Small intestine (tissue), 7 donors: ENCODE data around the gene LCE2A. TPM values are rescaled to one million over a fixed set of nuclear protein-coding genes. Genes with fewer than 3 reads are reported as not detected.

Experiments
- DNase-seq, 2 donors: peaks; one replicate each; pipeline versions ENCODE4 v3.0.0 to v3.0.0-alpha.2; 2013
- FAIRE-seq: peaks from 2 replicates; lab custom pipeline; 2012; peaks lifted over from hg19 to GRCh38; lab: Jason Lieb, UNC
- H3K27ac ChIP-seq, 3 donors: one replicate each; pipeline ENCODE4 v1.5.1; 2013; ENCODE audit warnings: low read length in 2 of 3, mild to moderate bottlenecking in 2 of 3, control low read depth in 1 of 3, inconsistent platforms in 1 of 3, low read depth in 1 of 3, moderate library complexity in 1 of 3
- H3K27me3 ChIP-seq, 3 donors: one replicate each; pipeline ENCODE4 v1.6.1; 2013; ENCODE audit warnings: low read length in 3 of 3, inconsistent platforms in 1 of 3; ENCODE audit not compliant: control insufficient read depth in 3 of 3, insufficient read depth in 3 of 3
- H3K36me3 ChIP-seq, 3 donors: one replicate each; pipeline ENCODE4 v1.6.1; 2013; ENCODE audit warnings: low read length in 3 of 3, inconsistent platforms in 1 of 3, low read depth in 1 of 3, mild to moderate bottlenecking in 1 of 3, moderate library complexity in 1 of 3; ENCODE audit not compliant: control insufficient read depth in 3 of 3, insufficient read depth in 2 of 3
- H3K4me1 ChIP-seq, 3 donors: one replicate each; pipeline ENCODE4 v1.6.1; 2013; ENCODE audit warnings: low read length in 2 of 3, inconsistent platforms in 1 of 3, low read depth in 1 of 3, mild to moderate bottlenecking in 1 of 3, moderate library complexity in 1 of 3; ENCODE audit not compliant: control insufficient read depth in 3 of 3, insufficient read depth in 2 of 3
- H3K4me3 ChIP-seq, 3 donors: one replicate each; pipeline ENCODE4 v1.5.1; 2013; ENCODE audit warnings: low read length in 3 of 3, control low read depth in 1 of 3, inconsistent platforms in 1 of 3, low read depth in 1 of 3, mild to moderate bottlenecking in 1 of 3, moderate library complexity in 1 of 3
- H3K9me3 ChIP-seq, 2 donors: one replicate each; pipeline ENCODE4 v1.6.1; 2013; ENCODE audit warnings: low read depth in 1 of 2, low read length in 1 of 2; ENCODE audit not compliant: control insufficient read depth in 2 of 2, insufficient read depth in 1 of 2
- WGBS, 3 donors: extraction: QIAGEN DNeasy Blood & Tissue Kit; methylation state at CpG; one replicate each; pipeline ENCODE4 v1.1.7; 2013; 5-methylcytosine and 5-hydroxymethylcytosine counted together
- polyA plus RNA-seq, 4 donors: library from polyadenylated mRNA; stranded (reverse) in 3 of 4; unstranded in 1 of 4; fragments of 200-250 nt in 3 of 4; fragments of 120-200 nt in 1 of 4; gene quantifications; one replicate each; pipeline versions ENCODE4 v1.2.1 to v1.2.3, GENCODE V29; 2013
- donor health status: healthy with polysubstance abuse.
- donor health status: control.
- donor health status: control.
- donor health status: Bipolar disorder and iron deficiency.
- donor health status: healthy.

Gene LCE2A
- polyA plus RNA-seq, 4 donors: 0.16 to 6.8 TPM; not detected in 2

GRCh38 chr1:152745765-152746444, 47.8 kb downstream of the LCE2A start:
- Histone ChIP-seq H3K4me1 (no peaks in the 10 kb centered on the region), H3K4me3 (no peak overlapping the region), H3K9me3 (no peaks in the 10 kb centered on the region), H3K36me3 (no peaks in the 10 kb centered on the region), H3K27ac (no peak overlapping the region), H3K27me3 (peaks cover 0 to 3% (median 0%) of the 10 kb centered on the region in 3 donors)
- FAIRE-seq (no peak), DNase-seq (no peak)
- WGBS, 3 donors: 69 to 75% (median 75%) methylated on average over 6 of the region's 6 CpGs

- DNase-seq: no peak
- FAIRE-seq: no peak
- Histone ChIP-seq H3K27me3 (peaks cover 0 to 6% (median 0%) of the 10 kb centered on the region in 3 donors), H3K27ac (no peak overlapping the region), H3K9me3 (no peaks in the 10 kb centered on the region), H3K36me3 (no peaks in the 10 kb centered on the region), H3K4me3 (no peak overlapping the region), H3K4me1 (no peaks in the 10 kb centered on the region)
- WGBS, 3 donors: 43 to 51% (median 45%) methylated on average over 1 of the region's 1 CpG
Measured at GRCh38 chr1:152747831-152748230, 49.7 kb downstream of the LCE2A start.

Other genes with a start within 250 kb of the LCE2A start
- not detected for gene LCE5A, start 187.5 kb upstream of the LCE2A start, polyA plus RNA-seq
- gene CRCT1, start 183.9 kb upstream of the LCE2A start, polyA plus RNA-seq: under 1 TPM in 1 of 4 donors, not detected in 3; 0.57 TPM
- gene LCE3E, start 131.6 kb upstream of the LCE2A start, polyA plus RNA-seq: not detected
- gene LCE3D, start 117.8 kb upstream of the LCE2A start, polyA plus RNA-seq: under 1 TPM in 1 of 4 donors, not detected in 3; 0.24 TPM
- not detected for gene LCE3C, start 98.1 kb upstream of the LCE2A start, polyA plus RNA-seq
- gene LCE3B, start 84.5 kb upstream of the LCE2A start, polyA plus RNA-seq: not detected
- not detected for gene LCE3A, start 75.2 kb upstream of the LCE2A start, polyA plus RNA-seq
- gene LCE2D, start 35.0 kb upstream of the LCE2A start, polyA plus RNA-seq: not detected
- gene LCE2C, start 23.1 kb upstream of the LCE2A start, polyA plus RNA-seq: not detected
- gene LCE2B, start 12.2 kb upstream of the LCE2A start, polyA plus RNA-seq: not detected
- gene LCE4A, start 9.8 kb downstream of the LCE2A start, polyA plus RNA-seq: not detected
- gene KPRP, start 59.7 kb downstream of the LCE2A start, polyA plus RNA-seq: not detected
- not detected for gene LCE1F, start 76.8 kb downstream of the LCE2A start, polyA plus RNA-seq
- gene LCE1E, start 87.9 kb downstream of the LCE2A start, polyA plus RNA-seq: not detected
- gene LCE1D, start 98.4 kb downstream of the LCE2A start, polyA plus RNA-seq: not detected
- not detected for gene LCE1C, start 108.3 kb downstream of the LCE2A start, polyA plus RNA-seq
- not detected for gene LCE1B, start 113.6 kb downstream of the LCE2A start, polyA plus RNA-seq
- gene LCE1A, start 129.1 kb downstream of the LCE2A start, polyA plus RNA-seq: not detected
- gene LCE6A, start 144.5 kb downstream of the LCE2A start, polyA plus RNA-seq: not detected
- not detected for gene LCE7A, start 161.7 kb downstream of the LCE2A start, polyA plus RNA-seq
- gene SMCP, start 180.0 kb downstream of the LCE2A start, polyA plus RNA-seq: not detected
- gene IVL, start 210.2 kb downstream of the LCE2A start, polyA plus RNA-seq: under 1 TPM in 2 of 4 donors, not detected in 2; 0.03 to 0.45 TPM
- not detected for gene SPRR5, start 248.9 kb downstream of the LCE2A start, polyA plus RNA-seq